ENCODE results near the gene OBSL1. TPM values are rescaled to one million over a fixed set of nuclear protein-coding genes. Genes with fewer than 3 reads are reported as not detected.

The OBSL1 gene
- polyA plus RNA-seq (ENCODE audit: insufficient read length in 12 of 12), result 100 to 1,000 TPM in 10 of 12 donors, 10 to 100 TPM in 1, not detected in 1; 93.2 to 179 (median 118) TPM
- long read RNA-seq, donor 1, transcript OBSL1-210 (2 exons, 625 nt), result major isoform, 6 of 49 reads
- long read RNA-seq, donor 1, partial matches to known transcripts, result 38 of 49 reads
- long read RNA-seq, donor 1, other reads (novel, unspliced or antisense), result 0 of 49 reads
- long read RNA-seq, donor 2, transcript OBSL1-202 (9 exons, 3,297 nt), result major isoform, 5 of 27 reads
- long read RNA-seq, donor 2, partial matches to known transcripts, result 19 of 27 reads
- long read RNA-seq, donor 2, other reads (novel, unspliced or antisense), result 0 of 27 reads
- long read RNA-seq, donor 3, full-length matches to known transcripts, result 10 of 32 reads
- long read RNA-seq, donor 3, partial matches to known transcripts, result 22 of 32 reads
- long read RNA-seq, donor 3, other reads (novel, unspliced or antisense), result 0 of 32 reads
- long read RNA-seq, donor 4, partial matches to known transcripts, result 0 of 6 reads
- long read RNA-seq, donor 4, other reads (novel, unspliced or antisense), result 0 of 6 reads
- long read RNA-seq, donor 5, transcript OBSL1-202 (9 exons, 3,297 nt), result major isoform, 9 of 67 reads
- long read RNA-seq, donor 5, partial matches to known transcripts, result 49 of 67 reads
- long read RNA-seq, donor 5, other reads (novel, unspliced or antisense), result 6 of 67 reads
- long read RNA-seq, donor 6, partial matches to known transcripts, result 6 of 11 reads
- long read RNA-seq, donor 6, other reads (novel, unspliced or antisense), result 0 of 11 reads
- long read RNA-seq, donor 7, partial matches to known transcripts, result 5 of 7 reads
- long read RNA-seq, donor 7, other reads (novel, unspliced or antisense), result 0 of 7 reads
- long read RNA-seq, donor 8, transcript OBSL1-206 (2 exons, 951 nt), result major isoform, 6 of 55 reads
- long read RNA-seq, donor 8, partial matches to known transcripts, result 45 of 55 reads
- long read RNA-seq, donor 8, other reads (novel, unspliced or antisense), result 0 of 55 reads
- long read RNA-seq, donor 9, transcript OBSL1-202 (9 exons, 3,297 nt), result major isoform, 5 of 12 reads
- long read RNA-seq, donor 9, partial matches to known transcripts, result 5 of 12 reads
- long read RNA-seq, donor 9, other reads (novel, unspliced or antisense), result 0 of 12 reads
- long read RNA-seq, donor 10, full-length matches to known transcripts, result 9 of 37 reads
- long read RNA-seq, donor 10, partial matches to known transcripts, result 28 of 37 reads
- long read RNA-seq, donor 10, other reads (novel, unspliced or antisense), result 0 of 37 reads
- long read RNA-seq, donor 11, transcript OBSL1-202 (9 exons, 3,297 nt), result major isoform, 6 of 30 reads
- long read RNA-seq, donor 11, partial matches to known transcripts, result 19 of 30 reads
- long read RNA-seq, donor 11, other reads (novel, unspliced or antisense), result 0 of 30 reads

DNA sequence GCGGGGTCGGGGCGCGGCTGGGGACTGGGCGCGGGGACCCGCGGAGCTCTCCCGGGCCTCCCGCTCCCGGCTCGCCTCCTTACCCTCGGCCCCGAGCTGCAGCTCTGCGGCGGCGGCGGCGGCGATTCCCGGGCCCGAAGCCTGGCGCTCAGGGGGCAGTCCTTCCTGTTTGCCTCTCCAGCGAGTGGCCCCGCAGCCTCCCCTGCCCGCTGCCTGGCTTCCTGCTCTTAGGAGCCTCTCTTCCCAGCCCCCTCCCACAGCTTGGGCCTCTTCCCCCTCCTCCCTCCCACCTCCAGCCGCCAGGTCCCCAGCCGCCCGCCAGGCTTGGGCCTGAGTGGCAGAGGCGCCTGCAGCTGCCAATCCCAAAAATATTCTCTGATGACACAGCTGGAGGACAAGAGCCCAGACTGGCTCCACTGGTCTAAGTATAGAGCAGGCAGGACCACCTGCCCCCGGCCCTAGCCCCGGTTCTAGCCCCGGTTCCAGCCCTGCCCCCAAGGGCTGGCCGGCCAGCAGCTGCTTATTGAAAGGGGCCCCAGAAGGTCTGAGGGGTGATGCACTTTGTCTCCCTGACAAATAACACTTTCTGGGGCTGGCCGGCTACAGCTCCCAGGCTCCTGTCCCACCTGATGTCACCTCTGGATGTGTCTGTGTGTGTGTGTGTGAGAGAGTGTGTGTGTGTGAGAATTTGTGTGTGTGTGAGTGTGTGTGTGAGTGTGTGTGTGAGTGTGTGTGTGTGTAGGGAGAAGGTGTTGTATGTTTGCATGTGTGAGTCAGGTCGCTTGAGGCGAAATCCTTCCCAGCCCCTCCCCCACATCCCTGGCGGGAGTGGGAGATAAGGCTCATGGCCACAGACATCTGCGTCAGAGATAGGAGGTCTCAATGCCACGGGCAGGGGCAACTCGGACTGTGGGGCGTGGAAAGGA is at the start of gene OBSL1:
Gene OBSL1 (minus strand): TSS at position 229 of the 926 bp plus-strand sequence. CDS start 307 bp downstream, outside the sequence.
- DNase-seq, result peak; percentile 71

DNA sequence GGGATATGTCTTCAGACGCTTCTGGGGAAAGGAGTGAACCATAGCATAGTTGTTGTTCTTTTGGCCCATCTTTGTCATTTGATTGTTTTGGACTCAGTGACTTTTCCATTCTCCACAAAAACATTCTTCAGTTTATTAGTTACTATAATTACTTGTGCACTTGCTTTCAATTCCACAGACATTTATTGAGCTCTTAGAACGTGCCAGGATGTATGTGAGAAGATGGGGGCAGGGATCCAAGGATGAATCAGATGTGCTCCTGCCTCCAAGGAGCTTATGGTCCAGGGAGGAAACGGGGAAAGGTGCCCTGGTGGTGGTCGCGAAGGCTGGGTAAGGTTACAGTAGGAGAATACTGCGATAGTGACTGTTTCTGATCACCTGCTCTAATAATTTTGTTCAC is 49.2 kb upstream of the OBSL1 start:
- DNase-seq, result no peak

DNA sequence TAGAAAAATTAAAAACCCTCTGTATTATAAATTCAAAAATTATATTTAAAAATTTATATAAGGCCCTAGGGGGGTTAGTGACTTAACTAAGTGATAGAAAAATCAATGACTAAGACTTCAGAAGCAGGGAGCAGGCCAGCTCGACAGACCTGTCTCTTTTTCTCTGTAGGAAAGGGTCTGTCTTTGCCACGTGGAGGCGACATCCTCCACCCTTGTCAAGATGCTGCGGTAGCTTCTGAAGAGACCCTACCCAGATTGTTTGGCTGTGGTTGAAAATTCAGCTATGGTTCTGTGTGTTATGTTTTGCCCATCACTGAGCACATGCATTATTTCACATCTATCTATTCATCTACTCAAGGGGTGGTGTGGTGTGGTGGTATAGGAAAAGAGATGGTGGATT is 47.9 kb upstream of the OBSL1 start:
- no peak for DNase-seq

DNA sequence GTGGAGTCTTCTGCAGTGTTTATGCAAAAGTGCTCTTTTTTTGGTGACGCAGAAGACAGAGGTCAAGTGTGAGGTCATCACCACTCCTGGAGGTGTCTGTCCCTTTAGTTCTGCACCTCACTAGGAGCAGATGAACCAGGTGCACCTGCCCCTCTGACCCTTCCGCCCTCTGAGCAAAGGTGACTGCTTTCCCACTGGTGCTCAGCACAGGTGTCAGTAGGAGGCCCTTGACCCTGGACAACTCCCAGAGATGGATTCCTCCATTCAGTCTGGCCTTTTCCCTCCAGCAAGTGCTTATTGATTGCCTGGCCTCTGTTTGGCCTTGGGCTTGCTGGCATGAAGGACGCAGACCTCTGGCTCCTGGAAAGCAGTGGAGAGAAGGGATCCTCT is 47.4 kb upstream of the OBSL1 start:
- no peak for DNase-seq

DNA sequence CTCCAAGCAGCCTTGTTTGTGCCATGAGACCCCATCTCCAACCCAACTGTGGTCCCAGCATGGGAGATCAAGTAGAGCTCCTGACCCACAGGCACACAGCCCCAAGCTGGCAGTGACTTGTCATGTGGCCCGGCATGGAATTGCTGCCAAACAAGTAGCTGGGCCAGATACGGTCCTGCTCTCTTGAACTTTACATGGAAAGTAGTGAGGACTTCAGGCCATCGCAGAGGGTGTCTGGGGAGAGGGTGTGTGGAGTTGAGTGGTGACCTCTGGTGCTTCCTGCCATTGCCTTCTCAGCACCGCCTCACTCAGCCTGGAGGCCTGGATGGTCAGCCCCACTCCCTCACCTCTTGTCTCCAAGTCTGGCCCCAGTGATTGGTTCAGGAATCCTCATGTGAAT is 45.2 kb upstream of the OBSL1 start:
- DNase-seq, result no peak

DNA sequence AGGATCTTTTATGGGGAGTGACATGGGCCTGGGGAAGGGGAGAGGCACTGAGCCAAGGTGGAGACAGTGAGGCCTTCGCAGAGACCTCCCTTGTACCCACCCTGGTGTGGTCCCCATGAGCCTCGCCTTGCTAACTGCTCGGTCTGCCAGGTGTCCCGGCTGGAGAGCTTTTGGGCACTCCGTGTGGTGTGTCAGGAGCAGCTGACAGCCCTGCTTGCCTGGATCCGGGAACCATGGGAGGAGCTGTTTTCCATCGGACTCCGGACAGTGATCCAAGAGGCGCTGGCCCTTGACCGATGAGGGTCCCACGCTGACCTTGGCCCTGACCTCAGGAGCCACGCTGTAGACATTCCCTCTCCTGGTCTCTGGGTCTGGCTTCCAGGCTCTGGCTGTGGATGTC is 44.6 kb upstream of the OBSL1 start:
- no peak for DNase-seq

DNA sequence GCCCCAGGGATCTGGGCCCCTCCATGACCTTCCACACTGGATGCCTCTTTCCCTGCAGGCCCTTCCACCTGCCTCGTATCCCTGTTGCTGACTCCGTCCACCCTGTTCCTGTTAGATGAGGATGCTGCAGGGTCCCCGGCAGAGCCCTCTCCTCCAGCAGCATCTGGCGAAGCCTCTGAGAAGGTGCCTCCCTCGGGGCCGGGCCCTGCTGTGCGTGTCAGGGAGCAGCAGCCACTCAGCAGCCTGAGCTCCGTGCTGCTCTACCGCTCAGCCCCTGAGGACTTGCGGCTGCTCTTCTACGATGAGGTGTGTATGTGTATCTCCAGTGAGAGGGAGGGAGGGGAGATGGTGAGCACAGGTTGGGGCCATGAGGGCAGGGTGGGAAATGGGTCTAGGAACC is 43.7 kb upstream of the OBSL1 start:
- no peak for DNase-seq

DNA sequence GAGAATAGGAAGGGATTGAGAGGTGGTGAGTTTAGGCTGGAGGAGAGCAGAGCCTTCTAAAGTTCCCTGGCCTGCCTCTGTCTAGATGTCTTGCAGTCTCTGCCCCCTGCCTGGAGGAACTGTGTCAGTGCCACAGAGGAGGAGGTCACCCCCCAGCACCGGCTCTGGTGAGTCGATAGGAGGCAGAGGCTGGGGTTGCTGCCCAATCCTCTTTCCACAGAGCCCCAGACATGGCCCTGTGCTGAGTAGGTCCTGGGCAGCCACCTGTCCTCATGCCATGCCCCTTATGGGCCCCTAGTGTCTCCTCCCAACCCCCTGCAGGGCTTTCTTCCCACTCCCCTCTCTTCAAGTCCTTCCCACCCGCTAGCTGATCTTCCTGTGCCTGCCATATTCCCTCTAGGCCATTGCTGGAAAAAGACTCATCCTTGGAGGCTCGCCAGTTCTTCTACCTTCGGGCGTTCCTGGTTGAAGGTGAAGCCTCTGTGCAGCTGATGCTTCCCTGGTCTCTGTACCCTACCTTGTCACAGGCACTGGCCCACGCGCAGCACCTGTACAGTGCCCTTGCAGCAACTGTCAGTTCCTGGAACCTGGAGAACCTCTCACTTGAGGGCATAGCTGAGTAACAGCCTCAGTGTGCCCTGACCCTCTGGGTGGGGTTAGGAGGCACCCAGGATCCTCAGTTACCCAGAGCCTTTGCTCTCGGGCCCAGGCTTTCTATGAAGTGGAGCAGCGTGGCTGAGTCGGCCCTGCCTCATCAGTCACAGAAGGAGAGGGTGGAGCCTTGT is 42.9 kb upstream of the OBSL1 start:
- DNase-seq, result no peak

DNA sequence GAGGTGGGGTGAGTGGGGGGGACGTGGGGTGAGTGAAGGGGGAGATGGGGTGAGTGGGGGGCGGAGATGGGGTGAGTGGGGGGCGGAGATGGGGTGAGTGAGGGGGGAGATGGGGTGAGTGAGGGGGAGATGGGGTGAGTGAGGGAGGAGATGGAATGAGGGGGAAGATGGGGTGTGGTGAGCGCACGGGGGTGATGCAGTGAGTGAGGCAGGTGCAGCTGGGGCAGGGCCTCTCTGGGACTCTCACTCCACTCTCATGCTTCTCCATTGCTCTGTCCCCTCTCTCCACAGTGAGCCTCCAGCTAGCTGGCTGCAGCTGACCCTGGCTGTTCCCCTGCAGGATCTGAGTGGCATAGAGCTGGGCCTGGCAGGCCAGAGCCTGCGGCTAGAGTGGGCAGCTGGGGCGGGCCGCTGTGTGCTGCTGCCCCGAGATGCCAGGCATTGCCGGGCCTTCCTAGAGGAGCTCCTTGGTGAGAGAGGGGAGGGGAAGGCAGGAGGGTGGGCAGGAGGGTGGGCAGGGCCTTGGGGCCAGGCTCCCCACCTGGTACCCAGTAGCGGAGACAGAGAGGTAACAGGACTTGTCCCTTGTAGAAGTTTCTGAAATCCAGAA is 42.2 kb upstream of the OBSL1 start:
- no peak for DNase-seq

DNA sequence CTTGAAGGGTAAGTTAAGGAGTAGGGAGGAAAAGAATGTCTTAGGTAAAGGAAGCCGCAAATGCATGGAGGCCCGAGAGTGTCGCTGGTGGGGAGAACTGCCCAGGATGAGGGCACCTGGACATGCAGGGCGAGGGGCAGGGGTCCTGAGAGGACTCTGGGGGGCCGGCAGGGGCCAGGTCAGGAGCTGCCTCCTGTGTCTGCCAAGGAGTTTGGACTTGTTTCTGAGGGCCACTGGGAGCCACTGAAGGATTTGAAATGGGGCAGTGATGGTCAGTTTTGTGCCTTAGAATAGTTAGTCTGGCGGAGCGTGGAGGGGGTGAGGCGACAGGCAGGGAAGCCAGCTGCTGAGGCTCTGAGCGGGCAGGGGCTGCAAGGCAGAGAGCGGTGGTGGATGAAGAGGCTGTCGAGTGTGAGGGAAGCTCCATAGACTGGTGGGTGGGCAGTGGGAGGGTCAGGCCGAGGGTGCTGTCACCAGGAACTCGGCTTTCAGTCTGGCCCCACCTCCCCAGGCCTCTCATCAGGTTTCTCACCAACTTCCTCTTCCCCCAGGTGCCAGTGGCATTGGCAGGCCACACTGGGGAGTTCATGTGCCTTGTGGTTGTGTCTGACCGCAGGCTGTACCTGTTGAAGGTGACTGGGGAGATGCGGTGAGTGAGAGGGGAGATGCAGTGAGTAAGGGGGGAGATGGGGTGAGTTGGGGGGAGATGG is 41.4 kb upstream of the OBSL1 start:
- DNase-seq, result no peak

DNA sequence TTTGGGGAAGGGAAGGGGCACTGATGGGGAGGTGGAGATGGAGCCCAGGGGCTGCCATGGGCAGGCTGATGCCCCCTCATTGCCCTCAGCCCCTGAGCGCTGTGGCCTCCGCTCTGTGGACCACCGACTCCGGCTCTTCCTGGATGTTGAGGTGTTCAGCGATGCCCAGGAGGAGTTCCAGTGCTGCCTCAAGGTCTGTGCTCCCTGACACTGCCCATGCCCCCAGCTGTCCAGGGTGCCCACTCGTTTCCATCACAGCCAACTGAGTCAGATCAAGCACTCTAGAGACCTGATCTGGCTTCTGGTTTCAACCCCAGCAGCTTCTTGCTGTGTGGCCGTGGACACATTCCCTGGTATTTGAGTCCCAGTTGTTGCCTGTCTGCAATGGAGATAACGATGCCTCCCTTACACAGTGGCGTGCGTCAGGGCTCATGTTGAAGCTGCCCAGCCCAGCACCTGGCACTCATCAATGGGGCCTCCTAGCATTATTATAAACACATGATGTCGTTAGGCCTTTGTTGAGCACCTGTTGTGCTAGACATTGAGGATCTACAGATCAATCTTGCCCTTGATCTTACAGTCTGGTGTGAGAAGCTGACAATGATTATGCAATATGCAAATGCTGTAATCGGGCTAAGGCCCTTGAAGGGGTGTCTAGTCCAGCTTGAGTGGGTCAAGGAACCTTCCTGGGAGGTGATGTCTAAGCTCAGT is 40.7 kb upstream of the OBSL1 start:
- no peak for DNase-seq

DNA sequence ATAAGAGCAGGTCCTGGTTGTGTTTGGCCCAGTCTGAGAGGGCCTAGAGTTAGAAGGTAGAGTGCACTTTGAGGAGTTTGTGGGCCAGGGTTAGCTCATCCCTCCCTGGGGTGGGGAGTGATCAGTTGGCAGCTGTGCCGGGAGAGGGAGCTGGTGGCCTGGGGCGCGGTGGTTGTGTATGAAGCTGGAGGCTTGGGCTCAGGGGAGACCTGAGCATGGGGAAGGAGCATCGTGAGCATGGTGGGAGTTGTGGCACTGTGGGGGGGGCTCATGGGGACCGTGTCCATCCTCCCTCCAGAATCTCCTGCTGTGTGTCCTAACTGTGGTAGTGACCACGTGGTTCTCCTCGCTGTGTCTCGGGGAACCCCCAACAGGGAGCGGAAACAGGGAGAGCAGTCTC is 40.0 kb upstream of the OBSL1 start:
- DNase-seq, result no peak

DNA sequence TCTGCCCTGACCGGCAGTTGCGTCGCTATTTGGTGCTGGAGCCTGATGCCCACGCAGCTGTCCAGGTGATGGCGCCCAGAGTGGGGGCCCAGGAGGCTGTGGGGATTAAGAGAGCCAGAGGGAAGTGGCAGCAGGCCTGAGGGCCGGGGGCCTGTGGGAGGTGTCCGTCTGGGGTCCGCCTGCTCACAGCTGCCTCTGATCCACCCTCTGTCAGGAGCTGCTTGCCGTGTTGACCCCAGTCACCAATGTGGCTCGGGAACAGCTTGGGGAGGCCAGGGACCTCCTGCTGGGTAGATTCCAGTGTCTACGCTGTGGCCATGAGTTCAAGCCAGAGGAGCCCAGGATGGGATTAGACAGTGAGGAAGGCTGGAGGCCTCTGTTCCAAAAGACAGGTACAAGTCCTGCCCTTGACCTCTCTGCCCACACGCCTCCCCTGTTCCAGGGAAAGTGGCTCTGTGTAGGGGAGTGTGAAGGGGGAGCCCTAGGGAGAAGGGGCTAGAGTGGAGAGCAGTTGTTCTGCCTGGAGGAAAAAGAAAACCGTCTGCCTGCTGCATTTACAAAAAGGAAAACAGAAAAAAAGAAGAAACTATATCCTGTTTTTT is 37.9 kb upstream of the OBSL1 start:
- no peak for DNase-seq

DNA sequence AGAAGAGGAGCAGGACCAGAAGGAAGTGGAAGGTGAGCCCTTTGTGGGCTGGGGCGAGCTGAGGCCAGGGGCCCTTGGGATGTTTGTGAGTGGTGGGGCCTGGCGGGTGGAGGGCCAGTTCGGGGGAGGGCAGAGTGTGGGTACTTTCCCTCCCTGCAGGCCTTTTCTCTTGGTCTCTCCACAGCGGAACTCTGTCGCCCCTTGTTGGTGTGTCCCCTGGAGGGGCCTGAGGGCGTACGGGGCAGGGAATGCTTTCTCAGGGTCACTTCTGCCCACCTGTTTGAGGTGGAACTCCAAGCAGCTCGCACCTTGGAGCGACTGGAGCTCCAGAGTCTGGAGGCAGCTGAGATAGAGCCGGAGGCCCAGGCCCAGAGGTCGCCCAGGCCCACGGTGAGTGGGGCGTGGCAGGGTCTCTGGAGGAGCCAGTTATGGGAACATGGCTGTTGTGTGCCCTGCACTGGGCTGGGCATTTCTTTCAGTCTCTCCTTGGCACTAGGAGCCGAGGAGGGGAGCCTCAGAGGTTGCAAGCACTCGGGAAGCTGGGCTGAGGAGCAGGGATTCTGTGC is 37.1 kb upstream of the OBSL1 start:
- no peak for DNase-seq

DNA sequence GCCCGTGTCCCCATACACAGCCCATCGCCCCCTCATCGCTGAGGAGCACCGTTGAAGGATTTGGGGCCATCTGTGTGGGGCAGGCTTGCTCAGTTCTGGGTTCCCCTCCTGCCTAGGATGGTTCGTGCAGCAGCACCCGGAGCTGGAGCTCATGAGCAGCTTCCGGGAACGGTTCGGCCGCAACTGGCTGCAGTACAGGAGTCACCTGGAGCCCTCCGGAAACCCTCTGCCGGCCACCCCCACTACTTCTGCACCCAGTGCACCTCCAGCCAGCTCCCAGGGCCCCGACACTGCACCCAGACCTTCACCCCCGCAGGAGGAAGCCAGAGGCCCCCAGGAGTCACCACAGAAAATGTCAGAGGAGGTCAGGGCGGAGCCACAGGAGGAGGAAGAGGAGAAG is 36.6 kb upstream of the OBSL1 start:
- no peak for DNase-seq

DNA sequence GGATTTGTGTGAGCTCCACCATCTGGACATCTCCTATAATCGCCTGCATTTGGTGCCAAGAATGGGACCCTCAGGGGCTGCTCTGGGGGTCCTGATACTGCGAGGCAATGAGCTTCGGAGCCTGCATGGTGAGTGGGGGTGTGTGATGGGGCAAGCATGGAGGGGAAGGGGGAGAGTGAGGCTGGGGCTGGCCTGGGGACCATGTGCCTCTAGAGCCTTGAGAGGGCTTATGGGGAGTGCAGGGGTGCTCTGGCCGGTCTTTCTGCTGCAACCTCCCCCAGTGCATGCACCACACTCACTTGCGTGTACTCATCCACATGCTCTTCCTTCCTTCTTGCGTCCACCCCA is 34.2 kb upstream of the OBSL1 start:
- no peak for DNase-seq

DNA sequence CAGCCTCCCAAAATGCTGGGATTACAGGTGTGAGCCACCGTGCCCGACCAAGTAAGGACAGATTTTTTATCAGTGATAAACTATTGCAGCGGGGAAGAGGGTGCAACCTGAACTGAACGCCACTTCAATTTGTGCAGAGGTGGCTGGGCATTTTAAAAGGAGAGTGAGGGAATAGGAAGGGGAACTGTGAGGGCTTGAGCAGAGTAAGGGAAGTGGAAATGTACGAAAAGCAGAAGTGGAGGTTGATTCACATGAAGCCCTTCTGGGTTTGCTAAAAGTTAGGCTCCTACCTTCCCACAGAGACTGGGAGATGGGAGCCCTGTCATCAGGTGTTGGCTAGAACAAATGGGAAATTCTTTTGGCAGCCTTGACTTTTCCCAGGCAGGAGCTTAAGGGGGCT is 32.4 kb upstream of the OBSL1 start:
- no peak for DNase-seq
